Heart right ventricle (tissue), 16 donors: Measurements from ENCODE around the gene INPP5D. TPM values are rescaled to one million over a fixed set of nuclear protein-coding genes. Genes with fewer than 3 reads are reported as not detected.

ENCODE experiments used
- ATAC-seq, 8 donors: fragments of 200-7000 bp; cut with Tn5 transposase; one replicate each; pipeline ENCODE4 v1.9.1; 2020; ENCODE audit warnings: mild to moderate bottlenecking in 8 of 8, moderate library complexity in 8 of 8, moderate number of reproducible peaks in 1 of 8
- DNase-seq, 2 donors: peaks; one replicate each; pipeline ENCODE4 v3.0.0-alpha.2; 2020
- H3K27ac ChIP-seq, 10 donors: fragments of 200-600 bp; sonication (generic) in 2 of 10; one replicate each; pipeline versions ENCODE4 v1.5.0 to v1.8.0; 2020 to 2022; ENCODE audit warnings: mild to moderate bottlenecking in 3 of 10
- H3K27me3 ChIP-seq, 7 donors: fragments of 200-600 bp; one replicate each; pipeline ENCODE4 v1.8.0; 2021 to 2022; ENCODE audit warnings: mild to moderate bottlenecking in 2 of 7
- H3K36me3 ChIP-seq, 9 donors: fragments of 200-600 bp; sonication (generic) in 1 of 9; one replicate each; pipeline versions ENCODE4 v1.5.0 to v1.8.0; 2020 to 2022; ENCODE audit warnings: mild to moderate bottlenecking in 2 of 9
- H3K4me1 ChIP-seq, 9 donors: fragments of 200-600 bp; sonication (generic) in 1 of 9; one replicate each; pipeline versions ENCODE4 v1.5.0 to v1.8.0; 2020 to 2022; ENCODE audit warnings: mild to moderate bottlenecking in 4 of 9
- H3K4me3 ChIP-seq, 10 donors: fragments of 200-600 bp; sonication (generic) in 2 of 10; one replicate each; pipeline versions ENCODE4 v1.5.0 to v1.8.0; 2020 to 2022; ENCODE audit warnings: mild to moderate bottlenecking in 7 of 10, moderate library complexity in 2 of 10
- H3K9me3 ChIP-seq, 11 donors: fragments of 200-600 bp in 10 of 11; sonication (generic) in 2 of 11; one replicate each; pipeline versions ENCODE4 v1.5.0 to v1.8.0; 2013 to 2022; ENCODE audit warnings: mild to moderate bottlenecking in 2 of 11, control low read depth in 1 of 11, moderate library complexity in 1 of 11
- WGBS, 2 donors: extraction: QIAGEN DNeasy Blood & Tissue Kit; methylation state at CpG; one replicate each; pipeline ENCODE4 v1.1.7; 2013; ENCODE audit warnings: inconsistent platforms in 1 of 2; 5-methylcytosine and 5-hydroxymethylcytosine counted together
- intact Hi-C, 10 donors: fragments of 100-400 bp; cut with DNase I; formaldehyde crosslinking; loops; one replicate each; pipeline versions ENCODE4 v1.11.1 to v1.14.2; 2022
- polyA plus RNA-seq, 2 donors: library from polyadenylated mRNA; stranded (reverse); fragments of 200-250 nt; gene quantifications; one replicate each; pipeline ENCODE4 v1.2.3, GENCODE V29; 2013
- total RNA-seq, 10 donors: library from RNA; stranded (reverse); fragmentation: NEBNext Ultra II Directional in 3 of 10; extraction: Animal tissue kit (Norgen Biotek cat#: 25700) in 3 of 10; gene quantifications; one replicate each; pipeline versions ENCODE4 v1.2.1 to v1.2.4, GENCODE V29; 2021 to 2023
- TF ChIP-seq, protein P1 (sequence below), 9 donors: fragments of 200-600 bp; sonication (generic) in 2 of 9; IDR thresholded peaks; one replicate each; pipeline versions ENCODE4 v1.5.0 to v1.8.0; 2021 to 2022; ENCODE audit warnings: antibody characterized with exemption in 9 of 9, mild to moderate bottlenecking in 5 of 9, moderate library complexity in 1 of 9
- donor health status: Arrhythmogenic right ventricular cardiomyopathy.
- donor health status: ischemic (EF 13 %, LVEDD 7.1; RV severe dilation, severe dysfunction).
- donor health status: healthy with polysubstance abuse.
- donor health status: DM: no; HTN: yes; CAD: no.
- donor health status: DM: no; HTN: no; CAD: no.
- donor health status: ischemic (EF 25% LVEDD 6.9; RV normal size, moderate dysfunction).
- donor health status: ischemic (EF 25% LVEDD 5.7; RV mildly dilated, moderate dysfunction).
- donor health status: healthy.
- donor health status: DM: yes; HTN: yes; CAD: no.
- donor health status: Ischemic cardiomyopathy.
- donor health status: ischemic (EF 35%, LVEDD 5.7; RV mildly dilated, moderate dysfunction).
- donor health status: nonischemic (EF 11% LVEDD 7.7; RV severe dilation, severe dysfunction).
- donor health status: DM: yes; HTN: yes; CAD: no.
- donor health status: PGD.
- donor health status: ischemic (EF 29% LVEDD 5.4; RV normal size, mild dysfunction).
- donor health status: nonischemic (EF 23%, LVEDD 6.1; RV moderate dilation, normal function).

INPP5D gene
- total and polyA plus RNA-seq, 12 donors = 2.9 to 17.2 (median 5.7) TPM

DNA sequence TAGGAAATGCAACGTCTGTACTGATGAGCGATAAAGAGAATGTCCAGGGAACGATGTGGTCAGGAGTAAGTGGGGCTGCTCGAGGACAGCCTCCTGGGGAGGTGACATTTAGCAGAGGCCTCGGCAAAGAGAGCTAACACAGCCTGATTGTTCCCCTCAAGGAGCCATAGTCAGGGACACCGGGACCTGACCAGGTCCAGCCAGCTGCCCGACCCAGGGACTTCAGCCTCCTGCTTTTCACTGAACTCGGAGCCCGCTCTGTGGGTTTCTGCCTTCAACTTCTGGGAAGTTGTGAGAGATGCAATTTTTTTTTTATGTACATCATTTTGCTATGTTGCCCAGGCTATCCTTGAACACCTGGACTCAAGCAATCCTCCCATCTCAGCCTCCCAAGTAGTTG, 17.6 kb upstream of the INPP5D start:
- H3K36me3 ChIP-seq = no peaks in the 10 kb centered on the region
- TF ChIP-seq, protein P1, sequence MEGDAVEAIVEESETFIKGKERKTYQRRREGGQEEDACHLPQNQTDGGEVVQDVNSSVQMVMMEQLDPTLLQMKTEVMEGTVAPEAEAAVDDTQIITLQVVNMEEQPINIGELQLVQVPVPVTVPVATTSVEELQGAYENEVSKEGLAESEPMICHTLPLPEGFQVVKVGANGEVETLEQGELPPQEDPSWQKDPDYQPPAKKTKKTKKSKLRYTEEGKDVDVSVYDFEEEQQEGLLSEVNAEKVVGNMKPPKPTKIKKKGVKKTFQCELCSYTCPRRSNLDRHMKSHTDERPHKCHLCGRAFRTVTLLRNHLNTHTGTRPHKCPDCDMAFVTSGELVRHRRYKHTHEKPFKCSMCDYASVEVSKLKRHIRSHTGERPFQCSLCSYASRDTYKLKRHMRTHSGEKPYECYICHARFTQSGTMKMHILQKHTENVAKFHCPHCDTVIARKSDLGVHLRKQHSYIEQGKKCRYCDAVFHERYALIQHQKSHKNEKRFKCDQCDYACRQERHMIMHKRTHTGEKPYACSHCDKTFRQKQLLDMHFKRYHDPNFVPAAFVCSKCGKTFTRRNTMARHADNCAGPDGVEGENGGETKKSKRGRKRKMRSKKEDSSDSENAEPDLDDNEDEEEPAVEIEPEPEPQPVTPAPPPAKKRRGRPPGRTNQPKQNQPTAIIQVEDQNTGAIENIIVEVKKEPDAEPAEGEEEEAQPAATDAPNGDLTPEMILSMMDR (IDR thresholded peaks at IDR 0.05) = no peak
- H3K27me3 ChIP-seq = peaks cover 0 to 19% (median 0%) of the 10 kb centered on the region in 7 donors
- ATAC-seq (no peak), DNase-seq (no peak)
- intact Hi-C loops = loop anchor here in 1 of 10 donors (10.0 kb wide), 1 partner anchor 212 kb away; the partner anchor contains the start of gene ATG16L1
- H3K9me3 ChIP-seq = no peaks in the 10 kb centered on the region
- H3K4me1 ChIP-seq = peaks cover 0 to 3% (median 0%) of the 10 kb centered on the region in 9 donors
- H3K4me3 ChIP-seq = no peak overlapping the region
- 83 to 85% methylated on average over 9 of the region's 9 CpGs for WGBS, 2 donors
- no peak overlapping the region for H3K27ac ChIP-seq

DNA sequence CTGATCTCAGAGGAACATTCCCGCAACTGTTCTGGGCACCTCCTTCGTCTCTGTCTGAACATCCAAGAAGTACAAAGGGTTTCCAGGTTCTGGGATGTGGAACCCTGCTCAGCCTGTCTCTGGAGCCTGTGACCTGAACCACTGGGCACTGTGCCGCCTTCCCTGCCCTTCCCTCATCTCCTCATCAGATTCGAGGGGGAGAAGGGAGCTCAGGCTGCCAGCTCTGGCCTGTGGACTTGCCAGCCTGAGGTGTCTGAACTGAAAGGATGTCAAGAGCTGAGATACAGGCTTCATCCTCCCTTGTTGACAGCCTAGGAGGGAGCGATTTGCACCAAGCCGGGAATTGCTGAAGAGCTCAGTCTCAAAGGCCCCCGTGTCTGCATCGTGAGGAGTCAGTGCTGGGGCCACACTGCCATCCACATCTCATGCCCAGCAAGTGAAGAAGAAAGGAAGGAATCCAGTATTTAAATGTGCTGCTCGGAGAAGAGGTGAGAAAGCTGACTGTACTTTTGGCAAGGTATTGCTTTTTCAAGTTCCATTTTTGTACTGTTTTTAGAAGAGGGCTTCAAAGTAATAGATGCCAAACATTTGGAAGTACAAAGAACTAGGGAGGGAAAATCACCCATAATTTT, 15.1 kb upstream of the INPP5D start:
- intact Hi-C loops = loop anchor here in 1 of 10 donors (10.0 kb wide), 1 partner anchor 210 kb away; the partner anchor contains the start of gene ATG16L1
- peak in 1 of 8 donors; percentile 34 for ATAC-seq
- DNase-seq = no peak
- no peaks in the 10 kb centered on the region for H3K9me3 ChIP-seq
- WGBS, 2 donors = 74 to 78% methylated on average over 9 of the region's 9 CpGs
- no peaks in the 10 kb centered on the region for H3K36me3 ChIP-seq
- H3K27me3 ChIP-seq = peaks cover 0 to 18% (median 0%) of the 10 kb centered on the region in 7 donors
- H3K27ac ChIP-seq = no peak overlapping the region
- TF ChIP-seq, protein P1 (IDR thresholded peaks at IDR 0.05) = no peak
- H3K4me3 ChIP-seq = no peak overlapping the region
- H3K4me1 ChIP-seq = peaks cover 0 to 3% (median 0%) of the 10 kb centered on the region in 9 donors

DNA sequence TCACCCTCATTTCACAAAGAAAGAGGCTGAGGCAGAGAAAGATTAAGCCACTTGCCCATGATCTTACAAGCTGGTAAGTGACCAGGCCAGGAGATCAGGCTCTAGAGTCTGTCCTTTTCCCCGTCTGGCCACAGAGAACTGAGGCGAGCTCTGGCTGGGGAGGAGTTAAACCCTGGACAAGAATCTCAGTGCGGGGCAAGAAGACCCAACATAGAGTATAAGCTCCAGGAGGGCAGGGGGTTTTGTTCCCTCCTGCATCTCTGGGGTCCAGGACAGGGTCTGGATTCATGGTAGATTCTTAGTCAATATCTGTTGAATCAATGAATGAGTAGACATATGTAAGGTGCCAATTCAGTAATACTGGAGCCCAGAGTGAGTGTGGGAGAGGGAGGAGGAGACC, 12.9 kb upstream of the INPP5D start:
- Histone ChIP-seq H3K36me3 (no peaks in the 10 kb centered on the region), H3K27me3 (peaks cover 0 to 19% (median 0%) of the 10 kb centered on the region in 7 donors), H3K4me3 (no peak overlapping the region), H3K27ac (no peak overlapping the region), H3K4me1 (peaks cover 0 to 15% (median under 1%) of the 10 kb centered on the region in 9 donors), H3K9me3 (no peaks in the 10 kb centered on the region)
- TF ChIP-seq, protein P1 (IDR thresholded peaks at IDR 0.05) = no peak
- ATAC-seq = no peak
- intact Hi-C loops = loop anchor here in 1 of 10 donors (10.0 kb wide), 1 partner anchor 208 kb away; the partner anchor contains the start of gene ATG16L1
- no peak for DNase-seq
- WGBS, 2 donors = 94% methylated on average over 3 of the region's 3 CpGs

DNA sequence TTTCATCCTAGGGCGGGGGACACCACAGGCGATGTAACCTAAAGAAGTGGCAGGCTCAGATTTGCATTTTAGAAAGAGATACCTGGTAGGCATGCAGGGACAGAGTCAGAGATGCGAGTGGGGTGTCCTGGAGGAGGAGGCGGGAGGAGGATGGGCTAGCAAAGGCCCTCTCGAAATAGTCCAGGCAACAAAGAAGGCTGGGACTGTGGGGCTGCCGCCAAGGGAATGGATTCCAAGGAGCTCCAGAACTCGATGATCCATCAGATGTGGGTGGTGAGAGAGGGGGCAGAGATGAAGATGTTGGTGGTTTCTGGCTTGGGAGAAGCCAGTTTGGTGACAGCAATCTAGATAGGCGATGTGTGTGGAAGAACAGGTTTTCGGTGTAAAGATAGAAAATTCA, 12.5 kb upstream of the INPP5D start:
- ATAC-seq (no peak), DNase-seq (no peak)

More for the DNA sequence above, 12.5 kb upstream of the INPP5D start:
- 81 to 86% methylated on average over 9 of the region's 9 CpGs for WGBS, 2 donors
- peaks cover 0 to 23% (median 0%) of the 10 kb centered on the region in 7 donors for H3K27me3 ChIP-seq
- H3K4me3 ChIP-seq = no peak overlapping the region
- intact Hi-C loops = loop anchor here in 1 of 10 donors (10.0 kb wide), 1 partner anchor 207 kb away; the partner anchor contains the start of gene ATG16L1
- no peaks in the 10 kb centered on the region for H3K36me3 ChIP-seq
- TF ChIP-seq, protein P1 (IDR thresholded peaks at IDR 0.05) = no peak
- no peaks in the 10 kb centered on the region for H3K9me3 ChIP-seq
- peaks cover 0 to 18% (median 5%) of the 10 kb centered on the region in 9 donors for H3K4me1 ChIP-seq
- H3K27ac ChIP-seq = no peak overlapping the region
